CD4-positive, alpha-beta T cell treated with Interleukin-4 for 1 hour (primary cell): ENCODE data around the gene FAIM2.
"Not testable (repeated sequence)": the region's sequence is repeated elsewhere in the genome, so short reads cannot be mapped to it uniquely, and the experiment has no call there.

ENCODE experiments used
- DNase-seq, 2 donors: peaks; one replicate each; pipeline ENCODE4 v3.0.0-alpha.2; 2020 to 2022

Gene FAIM2

DNA sequence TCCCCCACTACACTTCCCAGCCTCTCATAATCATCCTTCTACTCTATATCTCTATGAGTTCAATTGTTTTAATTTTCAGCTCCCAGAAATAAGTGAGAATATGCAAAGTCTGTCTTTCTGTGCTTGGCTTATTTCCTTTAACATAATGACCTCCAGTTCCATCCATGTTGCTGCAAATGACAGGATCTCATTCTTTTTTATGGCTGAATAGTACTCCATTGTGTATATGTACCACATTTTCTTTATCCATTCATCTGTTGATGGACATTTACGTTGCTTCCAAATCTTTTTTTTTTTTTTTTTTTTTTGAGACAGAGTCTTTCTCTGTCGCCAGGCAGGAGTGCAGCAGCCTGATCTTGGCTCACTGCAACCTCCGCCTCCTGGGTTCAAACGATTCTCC, 47.8 kb downstream of the FAIM2 start:
- DNase-seq, result not testable (repeated sequence)

DNA sequence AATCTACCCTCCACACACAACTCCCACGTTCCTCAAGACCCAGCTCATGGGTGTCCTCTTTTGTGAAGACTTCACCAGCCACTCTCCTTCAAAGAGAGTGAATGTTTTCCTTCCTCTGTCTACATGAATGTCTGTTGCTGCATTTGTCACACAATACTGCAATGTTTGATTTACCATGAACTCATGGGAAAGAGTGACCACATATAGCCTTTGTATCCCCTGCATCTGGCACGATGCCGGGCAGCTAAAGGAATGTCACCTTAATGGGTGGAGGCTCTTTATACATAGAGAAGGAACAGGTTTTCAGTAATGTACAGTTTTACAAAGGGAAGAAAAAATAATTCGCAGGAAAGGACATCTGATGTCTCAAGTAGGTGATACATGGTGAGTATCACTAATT, 48.7 kb downstream of the FAIM2 start:
- no peak for DNase-seq

DNA sequence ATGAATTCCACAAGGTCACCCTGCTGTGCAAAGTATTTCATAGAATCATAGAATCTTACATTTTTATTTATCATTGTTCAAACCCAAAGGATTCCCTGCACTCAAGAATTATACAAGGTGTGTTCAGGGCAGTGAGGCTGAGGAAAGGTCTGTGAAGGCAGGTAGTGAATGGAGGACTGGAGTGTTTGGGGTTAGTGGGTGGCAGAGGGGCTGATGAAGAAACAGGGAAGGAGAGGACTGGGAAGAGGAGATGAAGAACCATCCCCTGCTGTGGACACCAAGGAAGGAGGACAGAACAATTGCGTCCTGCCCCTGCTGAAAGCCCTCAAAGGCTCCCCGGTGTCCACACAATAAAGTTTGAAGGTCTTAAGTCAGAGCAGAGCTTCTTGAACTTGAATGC, 50.0 kb downstream of the FAIM2 start:
- no peak for DNase-seq

DNA sequence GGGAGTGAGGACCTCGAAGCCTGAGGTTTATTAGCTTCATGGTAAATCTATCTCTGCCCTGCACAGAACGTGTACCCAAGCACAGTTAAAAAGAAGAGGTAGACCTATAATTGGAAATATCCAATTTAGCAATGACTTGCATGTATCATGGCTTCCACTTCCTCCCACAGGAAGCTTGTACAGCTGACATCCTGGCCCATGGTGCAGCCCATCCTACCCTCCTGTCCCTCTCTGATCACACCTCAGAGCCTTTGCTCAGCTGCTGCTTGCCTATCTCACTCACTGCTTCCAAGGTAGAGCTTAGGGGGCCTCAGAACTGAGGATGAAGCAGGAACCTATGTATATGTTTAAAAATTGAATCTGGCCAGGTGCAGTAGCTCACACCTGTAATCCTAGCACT, 56.5 kb downstream of the FAIM2 start:
- no peak for DNase-seq

DNA sequence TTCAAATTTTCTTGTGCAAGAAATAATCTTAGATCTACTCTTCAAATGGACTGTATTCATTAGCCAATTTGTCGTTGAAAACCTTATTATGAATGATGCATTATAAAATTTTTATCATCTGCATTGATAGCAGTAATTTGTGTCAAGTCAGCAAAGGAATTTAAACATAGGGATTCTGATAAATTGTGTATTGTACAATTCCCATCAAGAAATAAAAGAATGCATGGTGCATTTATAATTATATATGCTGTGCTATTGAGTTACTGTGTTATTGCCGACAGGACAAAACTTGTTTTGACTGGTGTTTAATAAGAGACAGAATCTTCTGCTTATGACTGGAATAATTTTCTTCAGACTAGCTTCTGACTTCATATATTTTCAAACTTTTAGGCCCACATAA, 57.7 kb downstream of the FAIM2 start:
- DNase-seq, result no peak

DNA sequence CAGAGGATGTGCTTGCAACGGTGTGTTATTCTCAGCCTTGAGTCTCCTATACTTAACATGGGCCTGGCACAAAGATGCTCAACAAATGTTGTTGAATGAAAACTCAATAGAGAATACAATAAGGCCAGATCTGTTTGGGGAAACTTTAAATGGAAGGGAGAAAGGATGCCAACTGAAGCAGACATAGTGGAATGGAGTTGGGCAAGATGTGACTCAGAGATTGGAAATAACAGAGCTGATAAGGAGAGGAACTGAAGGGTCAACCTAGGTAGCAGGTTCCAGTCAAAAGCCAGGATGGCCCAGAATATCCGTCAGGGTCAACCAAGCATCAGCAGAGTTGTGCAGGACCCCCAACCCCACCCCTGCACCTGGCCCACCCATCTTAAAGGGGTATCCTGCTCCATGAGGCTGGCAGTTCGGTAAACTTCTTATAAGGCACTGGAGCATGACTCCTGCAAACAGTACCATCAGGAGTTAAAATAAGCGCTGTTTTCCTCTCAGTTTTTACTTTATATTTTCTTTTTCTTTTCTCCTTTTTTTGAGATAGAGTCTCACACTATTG, 59.7 kb downstream of the FAIM2 start:
- no peak for DNase-seq

DNA sequence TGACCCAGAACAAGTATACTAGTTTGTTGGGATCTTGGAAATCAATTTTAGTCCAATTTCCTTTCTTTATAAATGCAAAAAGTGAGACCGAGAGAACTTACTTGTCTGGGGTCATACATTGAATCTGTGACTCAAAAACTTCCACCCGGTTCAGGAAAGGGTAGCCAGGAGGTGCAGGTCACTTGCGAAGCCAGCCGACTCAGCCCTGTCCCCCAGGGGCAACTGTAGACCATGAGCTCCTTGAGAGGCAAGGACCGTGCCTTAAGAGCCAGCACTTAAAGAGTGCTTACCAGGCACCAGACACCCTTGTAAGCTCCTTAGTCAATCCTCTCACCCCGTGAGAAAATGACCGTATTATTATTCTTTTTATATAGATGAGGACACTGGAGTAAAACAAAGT, 60.3 kb downstream of the FAIM2 start:
- DNase-seq, result no peak

DNA sequence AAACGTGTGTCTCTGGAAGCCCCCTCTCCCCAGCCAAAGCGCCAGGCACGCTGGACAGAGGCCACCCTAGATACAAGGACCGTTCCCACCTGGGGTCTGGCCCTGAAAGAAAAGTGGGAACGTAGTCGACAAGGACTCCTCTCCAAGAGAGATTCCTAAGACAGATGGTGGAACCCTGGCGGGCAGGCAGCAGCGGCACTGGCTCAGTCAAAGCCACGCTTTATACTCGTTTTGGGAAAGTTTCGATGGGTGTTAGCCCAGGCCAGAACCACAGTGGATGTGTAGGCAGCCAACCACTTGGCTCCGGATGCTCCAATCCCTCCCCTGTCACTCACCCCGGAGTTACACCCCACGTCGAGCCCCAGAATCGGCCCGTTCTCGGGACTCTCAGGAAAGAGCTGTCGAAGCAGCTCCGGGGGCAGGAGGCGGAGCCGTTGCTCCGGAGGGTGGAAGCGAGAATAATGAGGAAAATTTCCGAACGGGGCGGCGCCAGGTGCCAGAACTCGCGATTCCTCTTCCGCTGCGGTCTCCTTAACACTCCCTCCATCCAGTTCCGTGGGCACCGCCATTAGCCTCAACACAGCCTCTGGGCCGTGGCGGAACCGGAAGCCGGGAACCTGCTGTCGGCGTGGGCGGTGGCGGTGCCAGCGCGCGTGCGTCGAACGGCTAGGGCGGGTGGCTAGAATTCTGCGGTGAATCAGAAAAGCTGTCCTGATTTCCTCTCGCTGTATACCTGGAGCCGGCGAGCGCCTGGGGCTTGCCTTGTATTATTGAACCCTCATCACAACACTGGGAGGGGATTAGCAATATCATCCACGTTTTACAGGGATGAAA, 61.0 kb downstream of the FAIM2 start, which contains the start of gene BCDIN3D:
Gene BCDIN3D, minus strand, starts transcription at position 588 of the 834 bp plus-strand sequence. Its CDS starts 19 bp downstream, at position 569.
- DNase-seq, result peak; percentile 90 to 91

DNA sequence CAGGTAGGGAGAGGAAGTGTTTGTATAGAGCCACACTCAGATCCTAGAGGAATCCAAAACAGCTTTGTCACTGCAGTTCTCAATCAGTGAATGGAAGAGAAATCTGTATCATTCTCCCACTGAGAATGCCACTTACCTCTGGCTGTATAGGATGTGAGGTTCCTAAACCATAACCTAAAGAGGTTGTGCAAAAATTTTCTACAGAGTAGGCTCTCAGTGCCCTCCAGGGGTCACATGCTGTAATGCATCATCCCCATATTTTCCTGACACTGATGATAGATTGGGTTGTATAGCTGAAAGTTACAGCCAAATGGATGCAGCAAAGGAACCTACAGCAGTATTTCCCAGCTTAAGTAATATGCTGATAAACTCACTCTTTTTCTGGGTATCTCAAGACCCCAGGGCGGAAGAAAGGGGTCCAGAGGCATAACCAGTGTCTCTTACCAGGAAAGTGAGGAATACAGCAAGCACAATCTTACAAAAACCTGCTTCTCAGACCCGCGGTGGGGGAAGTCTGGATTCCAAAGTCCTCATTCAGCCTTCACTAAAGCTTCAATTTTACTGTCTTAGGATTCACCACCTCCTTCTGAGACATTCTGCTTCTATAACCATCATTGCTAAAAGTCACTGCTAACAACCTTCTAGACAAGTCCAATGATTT, 64.6 kb downstream of the FAIM2 start:
- DNase-seq, result peak; percentile 45 to 63

DNA sequence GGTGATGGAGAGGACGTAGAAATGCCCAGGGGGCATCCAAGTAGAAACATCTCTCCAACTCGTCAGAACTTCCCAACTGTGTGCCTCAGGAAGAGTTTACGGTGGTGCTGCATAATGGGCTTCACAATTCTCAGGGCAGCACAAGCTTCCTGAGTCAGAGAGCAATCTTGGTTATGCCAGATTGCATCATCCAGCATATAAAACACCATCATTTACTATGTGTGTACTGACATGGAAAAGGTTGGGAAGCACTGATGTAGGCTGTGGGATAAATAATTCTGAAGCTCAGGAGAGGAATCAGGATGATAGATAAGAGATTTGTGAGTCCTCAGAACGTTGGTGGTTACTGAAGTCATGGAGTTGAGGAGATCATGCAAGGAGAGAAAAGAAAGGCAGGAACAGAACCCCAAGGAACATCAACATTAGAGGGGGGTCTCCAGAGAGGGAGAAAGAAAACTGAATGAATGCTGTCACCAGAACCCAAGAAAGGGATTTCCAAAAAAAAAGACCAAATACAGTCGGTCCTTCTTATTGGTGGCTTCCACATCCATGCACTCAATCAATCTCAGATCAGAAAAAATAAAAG, 70.8 kb downstream of the FAIM2 start:
- no peak for DNase-seq

DNA sequence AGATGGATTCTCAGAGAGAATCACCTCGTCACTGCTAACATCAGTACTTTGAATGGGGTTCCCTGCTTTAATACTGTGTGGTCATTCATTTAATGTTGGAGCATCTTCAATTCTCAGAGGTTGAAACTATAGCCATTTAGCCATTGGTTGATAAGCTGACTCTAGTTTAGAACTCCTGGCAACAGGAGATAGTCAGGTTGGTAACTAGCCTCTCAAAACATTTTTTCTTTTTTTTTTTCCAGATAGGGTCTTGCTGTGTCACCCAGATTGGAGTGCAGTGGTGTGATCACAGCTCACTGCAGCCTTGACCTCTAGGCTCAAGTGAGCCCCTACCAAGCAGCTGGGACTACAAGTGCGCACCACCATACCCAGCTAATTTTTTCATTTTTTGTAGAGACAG, 72.0 kb downstream of the FAIM2 start:
- no peak for DNase-seq

DNA sequence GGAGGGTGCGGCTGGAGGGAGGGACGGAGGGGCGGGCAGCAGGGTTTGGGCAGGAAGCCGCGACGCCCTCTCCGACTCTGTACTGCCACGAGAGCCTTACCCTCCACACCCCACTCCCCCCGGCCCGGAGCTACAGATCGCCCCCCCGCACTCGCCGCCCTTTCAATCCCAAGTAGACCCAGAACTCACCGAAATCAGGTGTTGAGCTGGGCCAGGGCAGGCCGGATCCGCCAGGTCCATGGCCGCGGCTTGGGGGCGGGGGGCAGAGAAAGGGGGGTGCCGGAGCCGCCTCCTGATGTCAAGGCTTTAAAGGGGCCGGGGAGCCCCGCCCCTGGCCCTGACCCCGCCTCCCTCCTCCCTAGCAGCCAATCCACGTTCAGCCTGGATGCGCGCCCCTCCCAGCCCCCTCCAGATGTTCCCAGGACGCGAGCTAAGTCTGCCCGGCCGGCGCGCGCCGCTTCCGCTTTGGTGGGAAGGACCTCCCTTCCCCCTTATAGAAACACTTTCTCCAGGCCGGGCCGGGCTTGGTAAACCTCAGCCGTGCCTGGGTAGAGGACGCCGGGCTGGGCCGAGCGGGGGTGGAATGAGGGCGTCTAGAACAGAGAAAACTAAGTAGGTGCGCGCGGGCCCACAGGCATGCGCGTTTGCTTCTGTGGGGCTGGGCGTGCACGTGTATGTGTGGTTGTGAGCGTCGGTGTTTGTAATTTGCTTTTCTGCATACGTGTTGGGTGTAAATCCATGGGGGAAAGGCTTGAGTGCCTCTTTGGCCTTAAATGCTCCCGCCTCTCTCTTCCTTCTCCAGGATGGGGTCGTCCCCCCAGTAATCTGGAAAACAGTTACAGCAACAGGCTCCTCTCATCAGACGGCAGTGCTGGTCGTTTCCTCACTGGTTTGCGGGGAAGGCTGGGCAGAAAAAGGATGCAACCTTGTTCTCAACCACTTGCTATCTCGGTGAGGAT, 75.3 kb downstream of the FAIM2 start, which contains the start of gene NCKAP5L:
Gene NCKAP5L, minus strand, starts transcription at position 281 of the 959 bp plus-strand sequence. CDS start 24,369 bp downstream, outside the sequence.
- peak; percentile 94 to 96 for DNase-seq

DNA sequence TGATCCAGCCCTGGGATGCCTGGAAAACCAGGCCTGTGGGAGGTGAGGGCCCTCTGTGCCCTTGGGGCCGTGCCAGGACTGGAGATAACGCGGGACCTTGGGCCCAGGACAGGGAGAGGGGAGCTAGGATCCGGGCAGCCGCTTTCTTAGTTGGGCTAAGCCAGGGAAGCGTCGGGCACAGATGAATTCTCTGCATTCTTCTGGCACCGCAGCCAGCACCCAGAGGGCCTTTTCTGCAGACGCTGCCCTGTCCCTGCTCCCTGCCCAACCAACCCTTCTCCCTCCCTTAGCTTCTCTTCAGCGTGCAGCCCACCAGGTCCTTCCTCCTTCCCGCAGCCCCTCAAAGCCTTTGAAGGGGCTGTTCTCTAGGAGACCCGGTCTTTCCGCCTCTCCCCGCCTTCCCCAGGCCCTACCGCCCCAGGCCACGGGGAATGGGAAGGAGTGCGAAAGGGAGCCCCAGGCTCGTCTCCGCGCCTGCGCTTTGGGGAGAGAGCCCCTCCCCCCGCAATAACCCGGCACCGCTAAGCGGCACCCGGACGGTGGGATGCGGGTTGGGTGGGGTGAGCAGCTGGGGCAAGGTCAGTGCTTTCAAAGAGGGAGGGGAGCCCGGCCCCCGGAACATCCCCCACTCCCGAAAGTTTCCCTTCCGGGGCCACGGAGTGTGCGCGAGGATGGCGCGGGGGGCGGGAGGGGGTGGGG, 76.2 kb downstream of the FAIM2 start:
- DNase-seq, result peak; percentile 32 to 48

DNA sequence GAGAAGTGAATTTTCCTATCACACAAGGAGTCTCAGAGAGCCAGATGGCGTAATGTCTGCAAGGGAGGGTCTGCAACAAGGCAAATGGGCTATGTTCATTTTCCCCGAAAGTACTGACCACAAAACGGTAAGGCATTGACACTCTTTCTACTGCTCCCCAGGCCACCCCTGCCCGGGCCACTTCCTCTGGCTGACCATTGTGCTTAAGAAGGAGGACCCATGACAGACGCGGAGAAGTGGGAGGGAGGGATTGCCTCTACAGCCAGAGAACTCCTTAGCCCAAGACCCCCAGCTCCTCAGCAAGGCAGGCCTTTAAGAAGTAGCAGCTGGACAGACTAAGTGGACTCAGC, 76.7 kb downstream of the FAIM2 start:
- no peak for DNase-seq

DNA sequence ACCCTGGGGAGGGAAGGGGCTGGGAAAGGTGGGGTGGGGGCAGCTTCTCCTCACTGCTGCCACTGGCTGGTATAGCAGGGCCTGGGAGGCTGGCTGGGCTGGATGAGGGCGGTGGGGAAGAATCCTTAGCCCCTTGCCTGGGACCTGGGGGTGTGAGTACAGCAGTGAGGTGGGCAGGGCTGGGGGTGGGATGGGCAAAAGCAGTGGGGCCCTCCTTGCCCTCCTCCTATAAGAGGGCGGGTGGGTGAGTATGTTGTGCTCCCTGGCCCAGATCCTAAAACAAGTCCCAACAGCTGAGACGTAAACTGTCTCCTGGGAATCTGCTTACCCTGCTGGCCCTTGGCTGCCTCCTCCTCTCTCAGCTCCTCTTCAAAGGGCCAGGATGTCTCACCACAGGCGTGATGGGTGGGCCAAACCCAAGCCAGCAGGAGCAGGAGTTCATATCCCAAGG, 77.7 kb downstream of the FAIM2 start:
- DNase-seq, result no peak

DNA sequence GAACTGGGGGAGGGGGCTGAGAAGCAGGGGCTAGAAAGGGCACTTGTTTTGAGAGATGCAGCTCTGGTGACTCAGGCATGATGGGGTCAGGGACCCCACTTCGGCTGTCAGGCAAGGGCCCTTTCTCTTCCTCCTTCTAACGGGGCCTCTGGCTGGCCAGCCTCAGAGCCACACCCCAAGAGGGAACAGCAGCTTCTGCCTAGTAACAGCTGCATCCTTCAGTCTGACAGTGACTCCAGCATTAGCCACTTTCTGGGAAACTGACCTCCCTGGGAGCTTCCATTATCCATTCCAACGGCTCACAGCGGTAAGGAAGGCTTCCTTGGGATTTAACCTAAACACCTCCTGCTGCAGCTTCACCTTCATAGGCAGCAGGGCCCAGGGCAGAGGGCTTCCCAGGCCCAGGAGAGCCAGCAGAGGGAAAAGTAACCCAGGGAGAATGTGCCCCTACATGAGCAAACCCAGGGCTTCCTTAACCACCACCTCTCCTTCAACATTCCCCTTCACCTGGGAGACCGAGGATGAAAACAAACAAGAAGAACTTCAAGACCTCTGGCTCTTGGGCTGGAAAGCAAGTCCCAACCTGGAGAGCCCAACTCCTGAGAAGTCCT, 78.2 kb downstream of the FAIM2 start:
- peak in 1 of 2 donors; percentile 55 for DNase-seq

DNA sequence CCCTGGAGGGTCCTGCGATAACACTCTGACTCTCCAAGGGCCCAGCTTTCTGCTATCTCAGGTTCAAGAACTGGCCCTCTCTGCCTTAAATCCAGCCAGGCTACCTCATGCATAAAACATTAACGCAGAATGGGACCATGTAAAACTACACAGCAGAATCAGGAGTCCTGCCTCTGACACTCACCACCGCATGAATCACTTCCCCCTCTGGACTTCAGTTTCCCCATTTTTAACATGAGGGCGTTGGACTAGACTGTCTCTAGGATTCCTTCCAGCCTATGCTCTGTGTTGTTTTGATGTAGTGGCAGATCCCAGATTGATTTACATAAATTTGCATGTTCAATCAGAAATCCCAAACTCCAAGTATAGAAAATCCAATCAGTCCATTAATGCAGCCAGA, 78.8 kb downstream of the FAIM2 start:
- DNase-seq, result peak in 1 of 2 donors; percentile 54

DNA sequence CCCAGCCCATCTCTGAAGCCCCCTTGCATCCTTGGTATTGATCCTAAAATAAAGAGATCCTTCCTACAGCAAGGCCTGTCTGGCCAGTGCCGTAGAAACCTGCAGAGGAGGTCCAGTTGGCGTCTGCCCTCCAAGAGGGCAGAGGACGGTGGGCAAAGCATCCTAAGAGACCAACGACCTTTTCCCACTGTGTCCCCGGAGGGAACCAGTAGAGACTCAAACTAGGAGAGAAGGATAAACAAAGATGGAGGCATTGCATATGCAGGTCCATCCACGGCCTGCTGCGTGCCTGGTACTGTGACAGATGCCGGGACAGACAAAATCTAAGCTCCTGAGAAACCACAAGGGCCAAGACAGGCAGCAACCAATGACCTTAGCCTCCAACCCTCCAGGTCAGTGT, 79.3 kb downstream of the FAIM2 start:
- DNase-seq, result no peak

DNA sequence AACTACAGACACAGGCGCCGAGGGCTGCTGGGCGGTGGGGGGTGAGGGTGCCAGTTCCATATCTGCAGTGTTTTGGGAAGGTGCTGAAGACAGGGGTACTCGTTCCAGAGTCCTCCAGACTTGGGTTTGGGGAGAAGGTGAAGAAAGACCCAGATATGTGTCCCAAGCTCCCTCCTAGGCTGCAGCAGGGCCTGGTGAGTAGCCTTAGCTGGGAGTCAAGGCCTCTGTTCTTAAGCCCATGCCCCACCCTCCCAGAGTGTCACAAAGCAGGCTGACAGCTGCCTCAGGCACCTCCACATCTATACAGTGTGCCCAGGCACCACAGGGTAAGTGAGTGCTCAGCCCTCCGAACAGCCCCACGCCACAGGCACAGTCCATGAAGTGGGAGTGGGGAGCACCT, 79.7 kb downstream of the FAIM2 start:
- no peak for DNase-seq

DNA sequence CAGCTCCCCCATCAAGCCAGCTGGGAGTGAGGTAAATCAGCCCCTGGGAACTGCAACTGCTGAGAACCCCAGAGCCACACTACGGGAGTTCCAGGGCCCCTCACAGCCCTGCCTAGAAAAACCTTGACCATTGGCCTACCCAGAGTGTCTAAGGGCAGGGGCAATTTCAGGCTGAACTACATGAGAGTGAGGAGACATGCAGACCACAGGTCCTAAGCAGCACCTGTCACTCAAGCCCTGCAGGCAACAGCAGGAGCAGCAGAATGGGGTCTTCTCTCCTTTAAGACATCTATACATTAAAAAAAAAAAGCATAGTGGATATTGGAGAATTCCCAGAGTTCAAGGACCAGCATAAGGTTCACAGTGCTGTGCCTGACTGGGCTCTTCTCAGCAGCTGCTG, 80.3 kb downstream of the FAIM2 start:
- no peak for DNase-seq
